ENCODE measurements around the gene ATXN7L1. TPM values are rescaled to one million over a fixed set of nuclear protein-coding genes. Genes with fewer than 3 reads are reported as not detected.

ATXN7L1 gene
- total RNA-seq, 4 donors from 2014 or later, result 5.9 to 21.2 (median 7.7) TPM

GRCh38 chr7:105636982-105637381 lies 239.4 kb downstream of the ATXN7L1 start:
- Histone ChIP-seq H3K36me3 (peaks cover 0 to 89% of the 10 kb centered on the region in 2 donors), H3K27ac (no peak overlapping the region), H3K4me3 (no peak overlapping the region), H3K9me3 (no peaks in the 10 kb centered on the region), H3K4me1 (no peaks in the 10 kb centered on the region), H3K27me3 (no peaks in the 10 kb centered on the region)
- 89 to 100% methylated on average over 2 to 8 of the region's 8 CpGs for WGBS, 2 donors (ENCODE audit: low coverage in 1 of 2)
- no peak for ATAC-seq
- TF ChIP-seq, protein P1, sequence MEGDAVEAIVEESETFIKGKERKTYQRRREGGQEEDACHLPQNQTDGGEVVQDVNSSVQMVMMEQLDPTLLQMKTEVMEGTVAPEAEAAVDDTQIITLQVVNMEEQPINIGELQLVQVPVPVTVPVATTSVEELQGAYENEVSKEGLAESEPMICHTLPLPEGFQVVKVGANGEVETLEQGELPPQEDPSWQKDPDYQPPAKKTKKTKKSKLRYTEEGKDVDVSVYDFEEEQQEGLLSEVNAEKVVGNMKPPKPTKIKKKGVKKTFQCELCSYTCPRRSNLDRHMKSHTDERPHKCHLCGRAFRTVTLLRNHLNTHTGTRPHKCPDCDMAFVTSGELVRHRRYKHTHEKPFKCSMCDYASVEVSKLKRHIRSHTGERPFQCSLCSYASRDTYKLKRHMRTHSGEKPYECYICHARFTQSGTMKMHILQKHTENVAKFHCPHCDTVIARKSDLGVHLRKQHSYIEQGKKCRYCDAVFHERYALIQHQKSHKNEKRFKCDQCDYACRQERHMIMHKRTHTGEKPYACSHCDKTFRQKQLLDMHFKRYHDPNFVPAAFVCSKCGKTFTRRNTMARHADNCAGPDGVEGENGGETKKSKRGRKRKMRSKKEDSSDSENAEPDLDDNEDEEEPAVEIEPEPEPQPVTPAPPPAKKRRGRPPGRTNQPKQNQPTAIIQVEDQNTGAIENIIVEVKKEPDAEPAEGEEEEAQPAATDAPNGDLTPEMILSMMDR (IDR thresholded peaks at IDR 0.05), result no peak

DNA sequence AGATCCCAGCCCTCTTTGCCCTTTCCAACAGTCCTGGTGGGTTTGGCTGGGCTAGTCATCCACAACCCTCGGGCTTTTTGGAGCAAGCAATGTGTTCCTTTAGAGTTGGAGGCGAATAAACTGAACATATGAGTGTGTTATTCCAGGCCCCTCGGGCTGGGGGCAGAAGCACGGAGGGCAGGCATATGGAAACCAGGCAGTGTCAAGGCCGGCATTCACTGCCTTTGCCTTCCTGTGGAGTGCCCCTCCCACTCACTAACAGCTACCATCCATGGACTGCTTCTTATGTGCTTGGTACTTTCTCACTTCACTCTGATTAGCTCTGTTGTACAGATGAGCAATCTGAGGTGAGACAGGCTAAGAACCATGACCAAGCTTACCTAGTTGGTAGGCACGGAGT lies 241.2 kb downstream of the ATXN7L1 start:
- Histone ChIP-seq H3K4me1 (no peaks in the 10 kb centered on the region), H3K36me3 (peaks cover 0 to 89% of the 10 kb centered on the region in 2 donors), H3K9me3 (no peaks in the 10 kb centered on the region), H3K4me3 (no peak overlapping the region), H3K27ac (no peak overlapping the region), H3K27me3 (no peaks in the 10 kb centered on the region)
- no peak for ATAC-seq
- WGBS, 2 donors (ENCODE audit: low coverage in 1 of 2), result 84% methylated on average over 2 of the region's 6 CpGs; no CpG with 5 or more reads in 1 of the 2 donors
- TF ChIP-seq POLR2AphosphoS5 (IDR thresholded peaks at IDR 0.05), result no peak
- TF ChIP-seq EP300 (IDR thresholded peaks at IDR 0.05), result no peak

DNA sequence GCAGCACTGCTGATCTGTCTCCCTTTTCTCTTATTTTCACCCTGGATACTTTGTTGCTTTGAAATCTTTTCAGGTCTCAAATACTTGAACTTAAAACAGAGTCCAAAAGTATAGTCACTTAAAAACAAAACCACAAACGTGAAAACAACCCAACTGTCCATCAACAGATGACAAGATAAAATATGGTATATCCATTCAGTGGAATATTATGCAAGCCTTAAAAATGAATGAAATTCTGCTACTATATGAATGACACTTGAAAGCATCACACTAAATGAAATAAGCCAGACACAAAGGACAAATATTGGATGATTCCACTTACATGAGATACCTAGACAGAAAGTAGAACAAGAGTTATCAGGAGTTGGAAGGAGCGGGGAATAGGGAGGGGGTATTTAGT lies 250.4 kb downstream of the ATXN7L1 start:
- TF ChIP-seq POLR2AphosphoS5 (IDR thresholded peaks at IDR 0.05), result no peak
- TF ChIP-seq, protein P1 (IDR thresholded peaks at IDR 0.05), result no peak
- no peak for TF ChIP-seq POLR2A (IDR thresholded peaks at IDR 0.05)
- TF ChIP-seq EP300 (IDR thresholded peaks at IDR 0.05), result no peak
- H3K4me3 ChIP-seq, result no peak overlapping the region
- 44 to 96% methylated on average over 2 of the region's 2 CpGs for WGBS, 2 donors (ENCODE audit: low coverage in 1 of 2)
- peaks cover 0 to 16% (median 12%) of the 10 kb centered on the region in 3 donors for H3K4me1 ChIP-seq
- H3K27me3 ChIP-seq, result no peaks in the 10 kb centered on the region
- H3K27ac ChIP-seq, result no peak overlapping the region
- H3K9me3 ChIP-seq, result no peaks in the 10 kb centered on the region
- peaks cover 0 to 75% of the 10 kb centered on the region in 2 donors for H3K36me3 ChIP-seq
- ATAC-seq, result no peak

DNA sequence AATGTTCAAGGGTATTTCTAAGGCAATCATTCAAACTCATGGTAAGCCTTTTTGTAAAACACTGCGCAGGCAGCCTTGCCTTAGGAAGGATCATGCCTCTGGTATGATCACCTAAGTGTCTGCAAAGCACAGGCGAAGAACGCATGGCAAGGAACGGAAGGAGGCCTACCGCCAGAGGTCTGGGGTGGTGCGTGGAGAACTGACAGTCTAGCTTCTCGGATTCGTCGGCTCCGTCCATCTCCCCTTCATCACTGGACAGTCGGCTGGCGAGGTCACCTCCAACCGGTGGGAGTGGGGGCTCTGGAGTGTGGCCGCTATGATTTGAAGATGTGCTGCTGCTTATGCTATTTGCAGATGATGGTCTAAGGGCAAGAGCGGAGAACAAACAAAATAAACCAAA lies 252.5 kb downstream of the ATXN7L1 start:
- TF ChIP-seq, protein P1 (IDR thresholded peaks at IDR 0.05), result no peak
- TF ChIP-seq POLR2AphosphoS5 (IDR thresholded peaks at IDR 0.05) (no peak), EP300 (IDR thresholded peaks at IDR 0.05) (no peak), POLR2A (IDR thresholded peaks at IDR 0.05) (no peak)
- no peaks in the 10 kb centered on the region for H3K27me3 ChIP-seq
- no peak overlapping the region for H3K4me3 ChIP-seq
- peaks cover 0 to 63% of the 10 kb centered on the region in 2 donors for H3K36me3 ChIP-seq
- ATAC-seq, result no peak
- no peaks in the 10 kb centered on the region for H3K9me3 ChIP-seq
- peaks cover 0 to 18% (median 12%) of the 10 kb centered on the region in 3 donors for H3K4me1 ChIP-seq
- 95 to 96% methylated on average over 10 to 14 of the region's 15 CpGs for WGBS, 2 donors (ENCODE audit: low coverage in 1 of 2)
- H3K27ac ChIP-seq, result no peak overlapping the region

- Histone ChIP-seq H3K4me1 (peaks cover 0 to 18% (median 12%) of the 10 kb centered on the region in 3 donors), H3K27ac (no peak overlapping the region), H3K9me3 (no peaks in the 10 kb centered on the region), H3K36me3 (peaks cover 0 to 64% of the 10 kb centered on the region in 2 donors), H3K27me3 (no peaks in the 10 kb centered on the region), H3K4me3 (no peak overlapping the region)
- TF ChIP-seq EP300 (IDR thresholded peaks at IDR 0.05) (no peak), POLR2A (IDR thresholded peaks at IDR 0.05) (no peak), POLR2AphosphoS5 (IDR thresholded peaks at IDR 0.05) (no peak)
- TF ChIP-seq, protein P1 (IDR thresholded peaks at IDR 0.05), result no peak
- WGBS, 2 donors (ENCODE audit: low coverage in 1 of 2), result 83 to 87% methylated on average over 4 to 5 of the region's 5 CpGs
- ATAC-seq, result no peak
Observed at GRCh38 chr7:105623378-105623777, 253.0 kb downstream of the ATXN7L1 start.

Measured in gastroesophageal sphincter (tissue), 4 donors.